HEK293 (cell line): ENCODE results near the gene KRTAP10-10.

ENCODE experiments used
- CTCF ChIA-PET: fragments of 350-600 bp; formaldehyde crosslinking; extraction: SDS; loops from one replicate; lab custom pipeline; 2021; ENCODE audit warnings: antibody characterized with exemption; lab: Yijun Ruan, JAX
- POLR2A ChIA-PET: fragments of 300-600 bp; formaldehyde crosslinking; extraction: SDS; loops from one replicate; lab custom pipeline; 2020; ENCODE audit warnings: antibody characterized with exemption, inconsistent platforms; lab: Yijun Ruan, JAX
- H3K27ac ChIP-seq: fragments of 200-500 bp; sonication (Bioruptor generic); 2 replicates; pipeline ENCODE4 v1.5.1; 2014; ENCODE audit warnings: low read depth, low read length, control low read depth, inconsistent platforms; ENCODE audit errors: extremely low read depth
- H3K36me3 ChIP-seq, 2 experiments: fragments of 200-500 bp in 1 of 2; sonication (Bioruptor generic) in 1 of 2; 1 replicate in 1 of 2; 2 replicates in 1 of 2; pipeline ENCODE4 v1.5.1; 2014 to 2017; ENCODE audit warnings: inconsistent platforms in 2 of 2, low read length in 2 of 2; ENCODE audit not compliant: control insufficient read depth in 2 of 2, insufficient read depth in 1 of 2
- H3K4me1 ChIP-seq: fragments of 200-500 bp; sonication (Bioruptor generic); 2 replicates; pipeline ENCODE4 v1.5.1; 2014; ENCODE audit warnings: mild to moderate bottlenecking, low read length, inconsistent platforms; ENCODE audit not compliant: control insufficient read depth, insufficient read depth
- H3K4me3 ChIP-seq: 2 replicates; pipeline ENCODE4 v1.5.1; 2011; ENCODE audit warnings: low read depth, mild to moderate bottlenecking, control low read depth, low read length, moderate library complexity
- H3K9me3 ChIP-seq: fragments of 200-500 bp; sonication (Bioruptor generic); 2 replicates; pipeline ENCODE4 v1.5.1; 2014; ENCODE audit warnings: low read depth, low read length, inconsistent platforms; ENCODE audit not compliant: control insufficient read depth, insufficient read depth
- HOXA7 ChIP-seq: sonication (generic); formaldehyde crosslinking; IDR thresholded peaks from 2 replicates; pipeline ENCODE4 v1.8.1; 2022; ENCODE audit warnings: missing genetic modification reagents, borderline replicate concordance
- IKZF3 ChIP-seq: fragments of 450-650 bp; IDR thresholded peaks from 2 replicates; pipeline ENCODE4 v1.5.0; 2018; ENCODE audit warnings: missing biosample characterization, mild to moderate bottlenecking, missing genetic modification characterization, moderate library complexity
- MYNN ChIP-seq: fragments of 450-650 bp; formaldehyde crosslinking; IDR thresholded peaks from 2 replicates; pipeline ENCODE4 v1.5.1; 2016; ENCODE audit warnings: missing biosample characterization, missing genetic modification characterization, borderline replicate concordance
- PRDM1 ChIP-seq: fragments of 450-650 bp; formaldehyde crosslinking; IDR thresholded peaks from 2 replicates; pipeline ENCODE4; 2016; ENCODE audit warnings: missing biosample characterization, missing genetic modification characterization
- PRDM2 ChIP-seq: fragments of 450-650 bp; formaldehyde crosslinking; IDR thresholded peaks from 2 replicates; pipeline ENCODE4 v1.5.1; 2016; ENCODE audit warnings: missing biosample characterization, missing genetic modification characterization, borderline replicate concordance
- ZBTB1 ChIP-seq: fragments of 450-650 bp; formaldehyde crosslinking; IDR thresholded peaks from 2 replicates; pipeline ENCODE4 v1.5.1; 2016; ENCODE audit warnings: missing biosample characterization, missing genetic modification characterization
- ZNF132 ChIP-seq: fragments of 450-650 bp; formaldehyde crosslinking; IDR thresholded peaks from 2 replicates; pipeline ENCODE4 v1.5.1; 2017; ENCODE audit warnings: missing biosample characterization, missing genetic modification characterization, borderline replicate concordance
- ZNF155 ChIP-seq: fragments of 450-650 bp; formaldehyde crosslinking; IDR thresholded peaks from 2 replicates; pipeline ENCODE4 v1.5.1; 2016; ENCODE audit warnings: missing biosample characterization, missing genetic modification characterization
- ZNF169 ChIP-seq: fragments of 450-650 bp; formaldehyde crosslinking; IDR thresholded peaks from 2 replicates; pipeline ENCODE4 v1.5.1; 2016; ENCODE audit warnings: missing biosample characterization, missing genetic modification characterization
- ZNF239 ChIP-seq: fragments of 450-650 bp; formaldehyde crosslinking; IDR thresholded peaks from 2 replicates; pipeline ENCODE4 v1.5.1; 2016; ENCODE audit warnings: missing biosample characterization, missing genetic modification characterization
- ZNF274 ChIP-seq, 2 experiments: fragments of 200-500 bp in 1 of 2; fragments of 450-650 bp in 1 of 2; sonication (Bioruptor generic) in 1 of 2; formaldehyde crosslinking in 1 of 2; IDR thresholded peaks; 2 replicates each; pipeline versions ENCODE4 v1.5.1 to v1.6.1; 2014 to 2016; ENCODE audit warnings: borderline replicate concordance in 1 of 2, inconsistent platforms in 1 of 2, low read length in 1 of 2, missing biosample characterization in 1 of 2, missing genetic modification characterization in 1 of 2
- ZNF350 ChIP-seq: fragments of 450-650 bp; formaldehyde crosslinking; IDR thresholded peaks from 2 replicates; pipeline ENCODE4 v1.5.0; 2017; ENCODE audit warnings: missing biosample characterization, mild to moderate bottlenecking, missing genetic modification characterization
- ZNF488 ChIP-seq: fragments of 450-650 bp; formaldehyde crosslinking; IDR thresholded peaks from 2 replicates; pipeline ENCODE4 v1.5.1; 2016; ENCODE audit warnings: missing biosample characterization, missing genetic modification characterization
- ZNF501 ChIP-seq: fragments of 450-650 bp; formaldehyde crosslinking; IDR thresholded peaks from 2 replicates; pipeline ENCODE4 v1.5.1; 2016; ENCODE audit warnings: missing biosample characterization, missing genetic modification characterization
- ZNF513 ChIP-seq: fragments of 450-650 bp; IDR thresholded peaks from 2 replicates; pipeline ENCODE4 v1.5.1; 2018; ENCODE audit warnings: missing biosample characterization, missing genetic modification characterization
- ZNF621 ChIP-seq: fragments of 450-650 bp; formaldehyde crosslinking; IDR thresholded peaks from 2 replicates; pipeline ENCODE4 v1.5.1; 2017; ENCODE audit warnings: missing biosample characterization, missing genetic modification characterization
- ZNF623 ChIP-seq: fragments of 450-650 bp; formaldehyde crosslinking; IDR thresholded peaks from 2 replicates; pipeline ENCODE4 v1.5.1; 2016; ENCODE audit warnings: missing biosample characterization, missing genetic modification characterization
- ZNF658 ChIP-seq: fragments of 450-650 bp; formaldehyde crosslinking; IDR thresholded peaks from 2 replicates; pipeline ENCODE4; 2016; ENCODE audit warnings: missing biosample characterization, missing genetic modification characterization
- ZNF776 ChIP-seq: fragments of 450-650 bp; formaldehyde crosslinking; IDR thresholded peaks from 2 replicates; pipeline ENCODE4 v1.5.0; 2017; ENCODE audit warnings: missing biosample characterization, missing genetic modification characterization, borderline replicate concordance
- ZSCAN18 ChIP-seq: fragments of 450-650 bp; formaldehyde crosslinking; IDR thresholded peaks from 2 replicates; pipeline ENCODE4 v1.5.1; 2016; ENCODE audit warnings: missing biosample characterization, missing genetic modification characterization

KRTAP10-10 gene

GRCh38 chr21:44603911-44604310, 33.2 kb upstream of the KRTAP10-10 start:
- TF ChIP-seq ZNF350 (tag by site-specific recombination), result no peak
- TF ChIP-seq ZSCAN18, result no peak
- no peak for TF ChIP-seq ZNF513 (tag by site-specific recombination)
- no peak for TF ChIP-seq ZNF239 (tag by site-specific recombination)
- TF ChIP-seq IKZF3 (tag by site-specific recombination), result no peak
- no peak for TF ChIP-seq ZNF658
- TF ChIP-seq ZNF169 (tag by site-specific recombination), result no peak
- TF ChIP-seq MYNN, result no peak
- no peak for TF ChIP-seq ZNF621 (tag by site-specific recombination)
- no peak for TF ChIP-seq ZBTB1 (tag by site-specific recombination)
- no peak for TF ChIP-seq PRDM1 (tag by site-specific recombination)
- no peak for TF ChIP-seq ZNF155 (tag by site-specific recombination)
- TF ChIP-seq PRDM2, result no peak
- no peak for TF ChIP-seq ZNF132
- TF ChIP-seq ZNF488 (tag by site-specific recombination), result no peak
- TF ChIP-seq ZNF501 (tag by site-specific recombination), result no peak
- TF ChIP-seq ZNF274 (IDR thresholded peaks at IDR 0.05; ENCODE audit: low read length), result no peak
- no peak for TF ChIP-seq ZNF274 (tag by site-specific recombination; IDR thresholded peaks at IDR 0.05; ENCODE audit: borderline replicate concordance)
- TF ChIP-seq ZNF776 (tag by site-specific recombination), result no peak
- TF ChIP-seq HOXA7 (CRISPR knock-in tag), result no peak
- TF ChIP-seq ZNF623, result no peak
- no peaks in the 10 kb centered on the region for H3K4me1 ChIP-seq
- ChIA-PET CTCF (no interaction called here), POLR2A (no interaction called here)
- H3K9me3 ChIP-seq, result no peaks in the 10 kb centered on the region
- no peaks in the 10 kb centered on the region for H3K36me3 ChIP-seq
- no peak overlapping the region for H3K4me3 ChIP-seq
- no peak overlapping the region for H3K27ac ChIP-seq
